GM18511 (cell line): ENCODE results near the gene VPS4A.

Experiments
- ATAC-seq: cut with Tn5 transposase; IDR thresholded peaks from one replicate; pipeline ENCODE4 v1.9.1; 2021; ENCODE audit warnings: mild to moderate bottlenecking, moderate library complexity; ENCODE audit not compliant: unreplicated experiment

Gene VPS4A

DNA sequence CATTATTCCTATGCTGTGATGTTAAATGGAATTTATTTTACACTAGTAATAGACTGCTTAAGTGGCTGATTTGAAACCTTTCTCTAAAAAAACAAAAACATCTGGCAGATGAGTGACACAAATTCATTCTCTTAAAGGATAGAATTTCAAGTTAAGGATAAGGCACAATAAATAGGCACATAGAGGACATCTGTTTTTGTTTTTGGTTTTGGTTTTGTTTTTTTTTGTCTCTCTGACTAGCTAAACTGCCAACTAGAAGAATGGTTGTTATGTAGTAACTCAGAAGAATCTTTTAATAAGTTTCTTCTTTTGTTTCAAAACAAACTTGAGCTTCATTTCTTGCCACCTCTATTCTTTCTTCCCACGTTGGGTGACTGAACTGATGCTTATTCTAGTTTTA is 5.1 kb upstream of the VPS4A start:
- no peak for ATAC-seq

DNA sequence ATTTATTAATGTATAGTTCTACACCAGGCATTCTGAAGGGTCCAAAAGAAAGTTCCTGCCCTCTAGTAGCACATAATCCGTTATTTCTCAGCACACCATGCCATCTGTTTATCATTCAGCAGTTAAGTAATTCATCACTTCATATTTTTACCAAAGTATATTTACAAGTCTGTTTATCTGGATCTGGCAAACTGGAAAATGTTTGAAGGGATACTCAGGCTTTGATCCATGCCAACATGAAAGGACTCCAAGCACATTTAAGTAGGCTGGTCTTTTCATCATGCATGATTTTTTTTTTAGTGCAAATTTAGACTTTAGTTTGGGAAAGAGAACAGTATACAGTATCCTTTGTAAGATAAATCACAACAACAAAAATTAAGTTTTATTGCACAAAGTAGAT is 4.1 kb upstream of the VPS4A start:
- no peak for ATAC-seq

- no peak for ATAC-seq
These were observed 3.3 kb upstream of the VPS4A start for GRCh38 chr16:69307856-69308255.

DNA sequence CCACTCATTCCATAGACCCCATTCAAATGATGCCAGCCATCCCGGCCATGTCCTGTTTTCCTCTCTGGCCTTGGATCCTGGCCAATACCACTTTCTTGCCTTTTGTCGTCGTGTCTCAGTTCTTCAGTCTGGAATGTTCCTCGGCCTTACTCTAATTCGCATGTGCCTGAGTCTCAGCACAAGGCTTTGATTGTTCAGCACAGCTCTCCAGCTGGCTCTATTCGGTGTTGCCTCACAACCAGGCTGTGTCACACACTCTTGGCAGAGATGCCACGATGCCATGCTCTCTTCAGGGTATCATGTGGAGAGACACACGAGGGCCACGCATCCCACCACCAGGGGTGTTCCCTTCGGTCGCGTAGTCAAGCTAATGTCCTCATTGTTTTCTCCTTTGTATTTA is 1.8 kb upstream of the VPS4A start:
- no peak for ATAC-seq

DNA sequence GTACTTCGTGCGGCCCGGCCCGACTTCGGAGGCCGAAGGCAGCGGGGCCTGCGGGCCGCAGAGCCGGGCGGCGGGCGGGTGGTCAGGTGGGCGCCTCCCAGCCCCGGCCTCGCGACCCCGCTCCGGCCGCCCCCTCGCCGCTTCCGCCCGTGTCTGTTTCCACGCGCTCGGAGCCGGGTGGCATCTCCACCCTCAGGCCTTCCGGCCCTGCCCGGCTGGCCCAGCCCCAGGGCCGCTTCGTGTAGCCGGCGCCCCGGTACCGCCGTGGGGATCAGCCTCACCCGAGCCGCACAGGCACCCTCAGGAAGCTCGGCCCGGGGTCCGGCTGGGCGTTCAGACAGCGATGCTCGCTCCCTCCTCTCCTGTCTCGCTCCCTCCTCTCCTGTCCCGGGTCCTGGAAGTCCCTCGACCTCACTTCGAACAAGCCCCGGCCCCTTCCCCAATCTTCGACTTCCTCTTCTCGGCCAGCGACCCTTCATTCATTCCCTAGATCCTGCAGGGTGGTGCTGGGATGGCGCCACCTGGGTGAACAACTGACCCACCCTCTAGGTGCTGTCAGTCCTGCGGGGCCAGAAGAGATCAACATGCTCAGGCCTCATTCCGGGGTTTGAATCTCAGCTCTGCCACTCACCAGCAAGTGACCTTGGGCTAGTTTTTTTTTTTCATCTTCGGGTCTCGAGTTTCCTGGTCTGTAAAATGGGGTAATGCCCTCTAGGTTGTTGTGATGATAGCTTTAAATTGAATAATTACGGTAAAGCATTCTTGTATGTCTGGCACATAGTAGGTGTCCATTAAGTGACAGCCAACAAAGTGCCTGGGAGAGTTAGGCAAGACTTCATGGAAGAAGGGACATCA is 610 bp downstream of the VPS4A start:
- ATAC-seq: peak; percentile 66

DNA sequence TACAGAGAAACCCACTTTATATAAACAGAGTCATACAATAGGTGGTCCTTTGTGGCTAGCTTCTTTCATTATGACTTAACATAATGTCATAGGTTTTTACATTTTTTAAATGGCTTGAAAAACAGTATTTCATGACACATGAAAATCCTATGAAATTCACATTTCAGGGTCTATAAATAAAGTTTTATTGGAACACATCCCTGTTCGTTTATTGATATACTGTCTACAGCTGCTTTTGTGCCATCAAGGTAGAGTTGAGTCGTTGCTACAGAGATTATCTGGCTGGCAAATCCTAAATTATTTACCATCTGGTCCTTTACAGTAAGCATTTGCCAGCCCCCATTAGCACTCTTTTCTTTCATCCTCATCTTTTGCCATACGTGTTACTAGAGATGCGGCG is 2.3 kb downstream of the VPS4A start:
- ATAC-seq: no peak

GRCh38 chr16:69314534-69314933 is 3.4 kb downstream of the VPS4A start:
- no peak for ATAC-seq

DNA sequence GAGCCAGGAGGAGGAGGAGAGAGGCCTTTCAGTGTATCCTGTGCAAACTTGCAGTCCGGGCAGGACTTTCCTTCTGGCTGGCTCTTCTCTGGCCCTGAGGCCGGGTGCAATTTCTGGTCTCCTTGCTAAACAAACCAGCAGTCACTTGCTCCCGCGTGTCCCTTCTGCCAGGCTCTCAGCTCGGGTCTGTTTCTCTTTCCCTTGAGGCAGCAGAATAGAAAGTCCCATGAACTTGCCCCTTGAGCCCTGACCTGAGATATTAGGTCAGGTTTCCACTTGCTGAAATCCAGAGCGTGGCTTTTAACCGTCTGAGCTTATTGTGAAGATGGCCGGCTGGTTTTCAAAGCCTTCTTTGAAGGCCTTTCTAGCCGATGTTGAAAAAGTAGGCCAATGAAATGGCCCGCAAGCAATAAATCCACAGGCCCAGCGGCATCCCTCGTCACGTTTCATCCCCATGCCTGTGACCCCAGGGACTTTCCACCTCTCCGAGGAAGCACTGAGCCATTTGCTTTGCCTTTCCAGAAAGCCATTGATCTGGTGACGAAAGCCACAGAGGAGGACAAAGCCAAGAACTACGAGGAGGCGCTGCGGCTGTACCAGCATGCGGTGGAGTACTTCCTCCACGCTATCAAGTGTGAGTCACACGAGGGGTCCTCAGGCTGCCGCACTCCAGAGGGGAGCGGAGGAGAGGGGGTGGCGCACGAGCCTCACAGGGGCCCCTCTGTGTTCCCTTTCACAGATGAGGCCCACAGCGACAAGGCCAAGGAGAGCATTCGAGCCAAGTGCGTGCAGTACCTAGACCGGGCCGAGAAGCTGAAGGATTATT is 4.5 kb downstream of the VPS4A start:
- no peak for ATAC-seq

DNA sequence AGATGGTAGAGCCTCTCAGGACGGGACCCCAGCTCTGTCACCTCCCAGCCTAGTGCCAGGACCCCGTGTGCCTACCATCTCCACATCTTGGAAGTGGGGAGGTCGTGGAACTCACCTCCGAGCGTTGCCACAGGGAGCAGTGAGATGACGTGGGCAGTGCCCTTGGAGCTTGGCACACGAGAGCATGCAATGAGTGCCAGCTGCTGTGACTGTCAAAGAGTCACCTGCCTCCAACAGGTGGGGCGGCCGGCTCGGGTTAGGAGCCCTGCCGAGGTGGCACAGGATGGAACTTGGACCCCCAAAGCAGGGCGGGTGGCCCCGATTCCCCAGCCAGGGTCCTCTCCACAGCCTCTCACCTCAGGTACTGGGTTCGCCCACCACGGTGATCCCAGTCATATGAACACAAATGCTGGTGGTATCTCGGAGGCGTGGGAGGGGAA is 5.5 kb downstream of the VPS4A start:
- ATAC-seq: no peak

DNA sequence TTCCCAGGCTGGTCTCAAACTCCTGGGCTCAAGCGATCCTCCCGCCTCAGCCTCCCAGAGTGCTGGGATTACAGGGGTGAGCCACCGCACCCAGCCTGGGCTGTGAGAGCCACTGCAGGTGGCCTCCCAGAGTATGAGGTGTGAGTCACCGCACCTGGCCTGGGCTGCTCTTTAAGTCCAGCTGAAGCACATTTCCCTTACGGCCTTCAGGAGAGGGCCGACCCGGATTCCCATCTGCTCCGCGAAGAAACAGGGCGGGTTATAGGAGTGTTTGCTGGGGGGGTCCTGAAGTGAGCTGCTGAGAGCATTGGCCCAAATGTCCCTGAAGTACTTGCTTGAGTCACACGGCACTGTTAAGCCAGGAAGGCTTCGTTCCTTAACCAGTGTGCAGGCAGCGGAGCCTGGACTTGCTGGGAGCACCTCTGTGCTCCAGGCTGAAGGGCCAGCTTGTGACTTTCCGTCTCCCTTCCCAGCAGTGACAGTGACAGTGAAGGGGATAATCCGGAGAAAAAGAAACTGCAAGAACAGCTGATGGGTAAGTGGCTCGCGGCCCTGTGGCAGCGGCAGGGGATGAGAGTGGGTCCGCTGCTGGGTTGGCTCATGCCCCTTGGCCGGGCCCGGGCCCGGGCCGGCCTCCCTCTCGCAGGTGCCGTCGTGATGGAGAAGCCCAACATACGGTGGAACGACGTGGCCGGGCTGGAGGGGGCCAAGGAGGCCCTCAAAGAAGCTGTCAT is 7.2 kb downstream of the VPS4A start:
- ATAC-seq: no peak

GRCh38 chr16:69318911-69319289 is 7.8 kb downstream of the VPS4A start:
- no peak for ATAC-seq

DNA sequence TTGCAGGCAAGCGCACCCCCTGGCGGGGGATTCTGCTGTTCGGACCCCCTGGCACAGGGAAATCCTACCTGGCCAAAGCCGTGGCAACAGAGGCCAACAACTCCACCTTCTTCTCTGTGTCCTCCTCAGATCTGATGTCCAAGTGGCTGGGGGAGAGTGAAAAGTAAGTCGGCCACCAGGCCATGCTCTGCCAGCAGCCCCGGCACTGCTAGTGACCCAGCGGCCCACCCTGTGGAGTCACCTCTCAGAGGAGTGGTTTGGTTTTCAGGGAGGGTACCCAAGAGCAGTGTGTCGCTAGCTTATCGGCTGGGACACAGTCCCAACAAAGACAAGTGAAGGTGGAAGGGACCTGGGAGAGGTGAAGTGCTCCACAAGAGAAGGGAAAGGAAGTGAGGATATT is 8.2 kb downstream of the VPS4A start:
- no peak for ATAC-seq

DNA sequence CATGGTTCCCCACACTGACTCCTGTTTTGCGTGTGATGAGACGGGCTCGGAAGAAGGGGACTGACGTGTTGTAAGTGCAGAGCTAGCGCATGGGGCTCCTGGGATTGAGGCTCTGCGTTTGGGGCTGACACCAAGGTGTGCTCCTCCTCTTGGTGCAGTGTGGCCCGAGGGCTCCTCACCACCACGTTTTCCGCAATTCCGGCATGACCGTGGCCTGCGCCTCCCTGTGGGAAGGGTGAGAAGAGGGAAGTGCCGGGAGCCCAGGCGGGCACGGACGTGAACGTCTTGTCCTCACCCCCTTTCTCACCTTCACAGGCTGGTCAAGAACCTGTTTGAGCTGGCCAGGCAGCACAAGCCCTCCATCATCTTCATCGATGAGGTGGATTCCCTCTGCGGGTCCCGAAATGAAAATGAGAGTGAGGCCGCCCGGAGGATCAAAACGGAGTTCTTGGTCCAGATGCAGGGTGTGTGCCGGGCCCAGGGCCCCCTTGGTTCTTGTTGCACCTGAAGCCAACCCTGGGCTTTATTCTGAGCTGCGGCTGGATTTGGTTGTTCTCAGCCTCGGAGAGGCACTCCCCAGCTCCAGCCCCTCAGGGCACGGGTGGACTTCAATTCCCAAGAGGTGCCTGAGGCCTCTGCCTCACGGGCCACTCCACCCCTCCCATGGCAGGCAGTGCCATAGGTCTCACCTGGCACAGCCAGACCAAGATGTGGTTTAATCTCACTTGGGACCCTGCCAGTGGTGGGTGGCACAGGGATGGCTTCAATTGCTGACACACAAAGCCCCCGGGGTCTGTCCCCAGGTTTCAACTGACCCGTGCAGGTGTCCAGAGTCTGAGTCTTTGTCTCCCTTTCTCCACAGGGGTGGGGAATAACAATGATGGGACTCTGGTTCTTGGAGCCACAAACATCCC is 8.9 kb downstream of the VPS4A start:
- ATAC-seq: no peak

- ATAC-seq: no peak
These were observed 9.6 kb downstream of the VPS4A start for GRCh38 chr16:69320740-69321073.

DNA sequence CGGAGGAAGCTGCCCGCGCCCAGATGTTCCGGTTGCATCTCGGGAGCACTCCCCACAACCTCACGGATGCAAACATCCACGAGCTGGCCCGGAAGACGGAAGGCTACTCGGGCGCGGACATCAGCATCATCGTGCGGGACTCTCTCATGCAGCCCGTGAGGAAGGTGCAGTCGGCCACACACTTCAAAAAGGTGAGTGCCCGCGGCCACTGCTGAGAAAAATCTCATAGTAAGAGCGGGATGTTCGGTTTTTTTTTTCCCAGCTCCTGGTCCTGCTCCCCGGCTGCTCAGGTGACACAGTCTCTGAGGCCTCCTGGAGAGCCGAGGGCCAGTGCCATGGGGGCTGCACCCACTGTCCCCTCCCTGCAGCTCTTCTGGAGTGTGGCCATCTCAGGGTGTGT is 9.9 kb downstream of the VPS4A start:
- no peak for ATAC-seq

- no peak for ATAC-seq
These were observed 11.2 kb downstream of the VPS4A start for GRCh38 chr16:69322343-69322742.

- no peak for ATAC-seq
These were observed 12.3 kb downstream of the VPS4A start for GRCh38 chr16:69323415-69323814.

DNA sequence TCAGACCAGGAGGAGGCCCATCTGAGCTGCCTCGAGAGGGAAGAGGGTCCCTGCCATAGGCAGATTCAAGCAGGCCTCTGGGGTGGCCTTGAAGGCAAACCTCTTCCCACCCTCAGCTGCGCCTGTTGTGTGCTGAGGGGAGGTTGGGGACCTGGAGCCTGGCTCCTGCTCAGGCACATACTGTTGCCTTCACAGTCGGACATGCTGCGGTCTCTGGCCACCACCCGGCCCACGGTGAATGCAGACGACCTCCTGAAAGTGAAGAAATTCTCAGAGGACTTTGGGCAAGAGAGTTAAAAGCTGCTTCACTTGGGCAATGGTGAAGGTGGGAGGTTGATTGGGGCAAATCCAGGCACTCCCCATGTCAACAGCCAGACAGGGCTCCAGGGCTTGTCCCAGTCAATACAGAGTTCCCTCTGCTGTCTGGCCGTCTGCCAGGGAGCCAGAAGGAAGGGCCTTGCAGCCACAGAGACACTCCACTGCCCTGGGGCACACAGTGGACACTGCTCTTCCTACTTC is 12.9 kb downstream of the VPS4A start:
- no peak for ATAC-seq

DNA sequence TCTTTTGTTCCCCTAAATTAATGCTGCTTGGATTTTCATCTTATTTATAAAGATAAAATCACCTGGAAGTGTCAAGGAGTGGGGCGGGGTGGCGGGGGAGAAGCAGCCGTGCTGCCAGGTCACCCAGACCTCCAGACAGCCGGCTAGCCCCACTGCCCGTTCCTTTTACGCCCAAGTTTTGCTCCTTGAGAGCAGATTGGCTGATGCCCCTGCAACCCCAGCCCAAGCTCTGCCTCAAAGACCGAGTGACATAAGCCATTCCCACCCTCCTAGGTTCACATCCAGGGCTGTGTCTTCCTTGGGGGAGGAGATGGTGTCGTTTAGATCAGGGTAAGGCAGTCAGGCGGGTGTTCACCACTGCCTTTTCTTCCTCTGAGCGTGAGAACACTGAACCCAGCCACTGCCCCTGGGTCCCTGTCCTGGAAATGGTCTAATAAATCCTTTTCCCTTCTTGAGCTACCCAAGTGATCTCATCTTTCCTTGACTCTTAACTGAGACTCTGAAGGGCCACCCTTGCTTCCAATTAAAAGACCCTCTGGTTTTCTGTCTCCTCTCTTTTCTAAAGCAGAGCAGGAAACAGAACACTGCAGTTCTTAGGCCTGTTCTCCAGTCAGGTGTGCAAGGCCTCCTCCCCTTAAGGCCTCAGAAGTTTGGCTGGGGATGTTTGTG is 13.6 kb downstream of the VPS4A start:
- no peak for ATAC-seq

DNA sequence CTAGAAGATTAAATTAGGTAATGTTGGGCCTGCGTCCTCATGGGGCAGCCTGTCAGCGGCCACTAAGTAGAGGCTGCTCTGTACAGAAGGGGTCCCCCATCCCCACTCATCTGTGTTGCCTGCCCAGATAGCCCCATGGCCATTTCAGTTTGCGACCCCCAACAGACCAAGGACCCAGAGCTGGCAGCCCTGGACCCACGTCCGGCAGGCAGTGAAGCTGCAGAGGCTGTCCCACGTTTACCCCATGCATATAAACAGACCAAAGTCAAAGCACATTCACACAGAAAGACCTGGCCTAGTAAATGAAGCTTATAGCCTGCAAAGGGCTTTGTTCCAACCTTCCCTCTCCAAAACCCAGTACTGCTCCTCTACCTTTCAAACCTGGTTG is 14.6 kb downstream of the VPS4A start:
- no peak for ATAC-seq
